Measurements from ENCODE around the gene BRAF. TPM values are rescaled to one million over a fixed set of nuclear protein-coding genes. Genes with fewer than 3 reads are reported as not detected.
"Not testable (repeated sequence)": the region's sequence is repeated elsewhere in the genome, so short reads cannot be mapped to it uniquely, and the experiment has no call there.

The BRAF gene
- total and polyA plus RNA-seq, 2 experiments from 2014 or later, result 15.5 to 34.8 TPM

DNA sequence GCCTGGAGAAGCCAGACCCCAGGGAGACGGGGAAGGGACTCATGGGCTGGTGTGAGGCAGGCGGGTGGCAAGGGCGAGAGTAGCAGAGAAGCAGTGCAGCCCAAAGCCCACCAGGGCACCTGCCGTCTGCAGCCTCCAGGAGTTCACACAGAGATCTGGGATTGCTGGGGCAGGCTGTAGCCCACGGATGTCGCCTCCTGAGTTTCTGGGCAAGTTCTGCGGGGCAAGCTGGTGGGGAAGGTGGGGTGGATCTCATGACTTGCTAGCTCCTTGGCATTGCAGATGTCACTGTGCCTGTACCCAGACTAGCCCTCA lies 246.0 kb downstream of the BRAF start:
- no peaks in the 10 kb centered on the region for H3K4me1 ChIP-seq (ENCODE audit: low read depth)
- peaks cover 4% of the 10 kb centered on the region for H3K36me3 ChIP-seq
- DNase-seq (ENCODE audit: low read depth in 1 of 2, low spot score in 1 of 2), result no peak
- no peaks in the 10 kb centered on the region for H3K27me3 ChIP-seq
- H3K4me3 ChIP-seq, result no peak overlapping the region
- no peak overlapping the region for H3K27ac ChIP-seq
- TF ChIP-seq CTCF (IDR thresholded peaks at IDR 0.05; ENCODE audit: low read depth, low read length), result no peak
- no peaks in the 10 kb centered on the region for H3K9me3 ChIP-seq (ENCODE audit: low read depth)

GRCh38 chr7:140678081-140678815 lies 246.5 kb downstream of the BRAF start:
- no peak for DNase-seq (ENCODE audit: low read depth in 1 of 2, low spot score in 1 of 2)
- no peak overlapping the region for H3K27ac ChIP-seq
- H3K9me3 ChIP-seq (ENCODE audit: low read depth), result no peaks in the 10 kb centered on the region
- no peaks in the 10 kb centered on the region for H3K27me3 ChIP-seq
- no peak overlapping the region for H3K4me3 ChIP-seq
- no peaks in the 10 kb centered on the region for H3K4me1 ChIP-seq (ENCODE audit: low read depth)
- TF ChIP-seq CTCF (IDR thresholded peaks at IDR 0.05; ENCODE audit: low read depth, low read length), result no peak
- peaks cover 4% of the 10 kb centered on the region for H3K36me3 ChIP-seq

- DNase-seq (ENCODE audit: low read depth in 1 of 2, low spot score in 1 of 2), result no peak
- no peaks in the 10 kb centered on the region for H3K27me3 ChIP-seq
These were observed 247.2 kb downstream of the BRAF start for GRCh38 chr7:140677496-140677895.

DNA sequence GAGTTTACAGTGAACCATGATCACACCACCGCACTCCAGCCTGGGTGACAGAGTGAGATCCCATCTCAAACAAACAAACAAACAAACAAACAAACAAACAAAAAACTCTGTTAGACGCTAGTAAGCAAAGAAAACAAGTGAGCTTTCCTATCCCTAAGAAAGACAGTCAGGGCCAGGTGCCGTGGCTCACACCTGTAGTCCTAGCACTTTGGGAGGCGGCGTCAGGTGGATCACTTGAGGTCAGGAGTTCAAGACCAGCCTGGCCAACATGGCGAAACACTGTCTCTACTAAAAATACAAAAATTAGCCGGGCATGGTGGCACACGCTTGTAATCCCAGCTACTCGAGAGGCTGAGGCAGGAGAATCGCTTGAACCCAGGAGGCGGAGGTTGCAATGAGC lies 247.8 kb downstream of the BRAF start:
- not testable (repeated sequence) for H3K4me3 ChIP-seq; H3K36me3 ChIP-seq; H3K27ac ChIP-seq; H3K4me1 ChIP-seq (ENCODE audit: low read depth); H3K27me3 ChIP-seq; DNase-seq (ENCODE audit: low read depth in 1 of 2, low spot score in 1 of 2); H3K9me3 ChIP-seq (ENCODE audit: low read depth)

More at GRCh38 chr7:140677496-140677895, 247.2 kb downstream of the BRAF start:
- no peak for TF ChIP-seq CTCF (IDR thresholded peaks at IDR 0.05; ENCODE audit: low read depth, low read length)
- Histone ChIP-seq H3K4me3 (no peak overlapping the region), H3K9me3 (ENCODE audit: low read depth) (no peaks in the 10 kb centered on the region), H3K4me1 (ENCODE audit: low read depth) (no peaks in the 10 kb centered on the region), H3K27ac (no peak overlapping the region), H3K36me3 (peaks cover 4% of the 10 kb centered on the region)

GRCh38 chr7:140676306-140676705 lies 248.4 kb downstream of the BRAF start:
- no peak for DNase-seq (ENCODE audit: low read depth in 1 of 2, low spot score in 1 of 2)
- peaks cover 4% of the 10 kb centered on the region for H3K36me3 ChIP-seq
- H3K9me3 ChIP-seq (ENCODE audit: low read depth), result no peaks in the 10 kb centered on the region
- TF ChIP-seq CTCF (IDR thresholded peaks at IDR 0.05; ENCODE audit: low read depth, low read length), result no peak
- no peak overlapping the region for H3K27ac ChIP-seq
- no peak overlapping the region for H3K4me3 ChIP-seq
- H3K4me1 ChIP-seq (ENCODE audit: low read depth), result no peaks in the 10 kb centered on the region
- H3K27me3 ChIP-seq, result no peaks in the 10 kb centered on the region

DNA sequence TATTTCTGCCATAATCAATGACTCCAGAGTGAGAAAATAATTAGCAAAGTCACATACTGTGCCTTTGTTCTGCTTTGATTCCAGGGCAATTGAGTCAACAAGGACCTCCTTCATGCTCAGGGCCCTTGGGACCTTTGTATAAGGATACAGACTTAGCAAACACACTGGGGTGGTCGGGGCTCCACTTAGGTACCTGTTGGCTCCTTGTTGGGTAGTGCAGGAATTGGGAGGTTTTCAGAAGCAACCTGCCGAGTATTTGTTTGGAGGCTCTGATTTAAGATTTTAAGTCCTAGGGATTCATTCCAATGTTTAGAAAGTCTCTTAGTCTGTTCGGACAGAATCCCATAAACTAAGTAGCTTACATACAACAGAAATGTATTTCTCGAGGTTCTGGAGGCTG lies 249.0 kb downstream of the BRAF start:
- no peak overlapping the region for H3K27ac ChIP-seq
- DNase-seq (ENCODE audit: low read depth in 1 of 2, low spot score in 1 of 2), result no peak

More for the DNA sequence above, 249.0 kb downstream of the BRAF start:
- Histone ChIP-seq H3K27me3 (no peaks in the 10 kb centered on the region), H3K36me3 (peaks cover 4% of the 10 kb centered on the region), H3K4me3 (no peak overlapping the region), H3K4me1 (ENCODE audit: low read depth) (no peaks in the 10 kb centered on the region), H3K9me3 (ENCODE audit: low read depth) (no peaks in the 10 kb centered on the region)
- TF ChIP-seq CTCF (IDR thresholded peaks at IDR 0.05; ENCODE audit: low read depth, low read length), result no peak
